IMR-90 (cell line): ENCODE results near the gene MYEOV. TPM values are rescaled to one million over a fixed set of nuclear protein-coding genes. Genes with fewer than 3 reads are reported as not detected.

Experiments
- ATAC-seq: fragments of 200-7000 bp; cut with Tn5 transposase; 2 replicates; pipeline ENCODE4 v1.9.1; 2020; ENCODE audit warnings: low read depth, mild to moderate bottlenecking, moderate library complexity
- BruUV-seq: library from RNA; stranded (reverse); fragments of 400-500 nt; replicated peaks from 2 replicates; lab custom pipeline; 2021; lab: Mats Ljungman, UMichigan
- CTCF ChIA-PET: fragments of 300-600 bp; formaldehyde crosslinking; extraction: SDS; loops from one replicate; lab custom pipeline; 2021; ENCODE audit warnings: antibody characterized with exemption; lab: Yijun Ruan, JAX
- POLR2A ChIA-PET: fragments of 300-600 bp; sonication (Branson Sonifier 250); formaldehyde crosslinking; loops from one replicate; lab custom pipeline; 2022; ENCODE audit warnings: antibody characterized with exemption; ENCODE audit not compliant: unreplicated experiment; lab: Charles Lee
- DNase-seq: peaks from one replicate; pipeline ENCODE4 v3.0.0; 2013
- H2AFZ ChIP-seq: replicated peaks from 2 replicates; pipeline ENCODE3; 2013; ENCODE audit warnings: low read length, mild to moderate bottlenecking; ENCODE audit not compliant: poor library complexity
- H2AK5ac ChIP-seq: 2 replicates; pipeline ENCODE4 v1.6.1; 2013; ENCODE audit warnings: low read depth, low read length, inconsistent platforms
- H2AK9ac ChIP-seq: replicated peaks from 2 replicates; pipeline ENCODE3; 2013; ENCODE audit warnings: mild to moderate bottlenecking, low read depth, low read length, moderate library complexity; ENCODE audit not compliant: poor library complexity
- H2BK120ac ChIP-seq: 2 replicates; pipeline ENCODE4 v1.6.1; 2013; ENCODE audit warnings: low read depth, low read length, inconsistent platforms
- H2BK15ac ChIP-seq: 3 replicates; pipeline ENCODE4 v1.6.1; 2013; ENCODE audit warnings: low read depth, low read length, inconsistent platforms
- H2BK20ac ChIP-seq: 2 replicates; pipeline ENCODE4 v1.6.1; 2013; ENCODE audit warnings: low read depth, mild to moderate bottlenecking, inconsistent platforms, low read length, moderate library complexity
- H2BK5ac ChIP-seq: 2 replicates; pipeline ENCODE4 v1.6.1; 2013; ENCODE audit warnings: mild to moderate bottlenecking, low read depth, low read length, inconsistent platforms; ENCODE audit not compliant: poor library complexity, severe bottlenecking
- H3K14ac ChIP-seq: replicated peaks from 2 replicates; pipeline ENCODE4 v1.6.1; 2013; ENCODE audit warnings: low read depth, low read length, inconsistent platforms
- H3K18ac ChIP-seq: 2 replicates; pipeline ENCODE4 v1.6.1; 2013; ENCODE audit warnings: low read depth, low read length, control low read depth
- H3K23ac ChIP-seq: 2 replicates; pipeline ENCODE4 v1.6.1; 2013; ENCODE audit warnings: low read depth, low read length, inconsistent platforms
- H3K27ac ChIP-seq: 2 replicates; pipeline ENCODE4 v1.5.1; 2013; ENCODE audit warnings: mild to moderate bottlenecking, control low read depth, low read length; ENCODE audit not compliant: insufficient read depth
- H3K27me3 ChIP-seq: 2 replicates; pipeline ENCODE4 v1.6.1; 2013; ENCODE audit warnings: low read length; ENCODE audit not compliant: control insufficient read depth, insufficient read depth
- H3K36me3 ChIP-seq: 2 replicates; pipeline ENCODE4 v1.6.1; 2013; ENCODE audit warnings: low read length, mixed read lengths; ENCODE audit not compliant: control insufficient read depth, insufficient read depth
- H3K4ac ChIP-seq: 2 replicates; pipeline ENCODE4 v1.6.1; 2013; ENCODE audit warnings: low read depth, low read length, inconsistent platforms
- H3K4me1 ChIP-seq: 2 replicates; pipeline ENCODE4 v1.6.1; 2013; ENCODE audit warnings: low read length, mixed read lengths; ENCODE audit not compliant: control insufficient read depth, insufficient read depth
- H3K4me2 ChIP-seq: 2 replicates; pipeline ENCODE4 v1.6.1; 2013; ENCODE audit warnings: low read depth, mild to moderate bottlenecking, control low read depth, low read length, moderate library complexity
- H3K4me3 ChIP-seq: 2 replicates; pipeline ENCODE4 v1.5.1; 2013; ENCODE audit warnings: low read depth, mild to moderate bottlenecking, control low read depth, low read length, moderate library complexity; ENCODE audit not compliant: insufficient read depth
- H3K56ac ChIP-seq: 2 replicates; pipeline ENCODE4 v1.6.1; 2013; ENCODE audit warnings: low read length, inconsistent platforms; ENCODE audit not compliant: insufficient read depth; ENCODE audit errors: extremely low read depth
- H3K79me1 ChIP-seq, 2 experiments: 2 replicates each; pipeline ENCODE4 v1.6.1; 2013; ENCODE audit warnings: low read length in 2 of 2, inconsistent platforms in 1 of 2, low read depth in 1 of 2
- H3K9ac ChIP-seq: 2 replicates; pipeline ENCODE4 v1.6.1; 2013; ENCODE audit warnings: low read depth, low read length, control low read depth
- H3K9me1 ChIP-seq: 2 replicates; pipeline ENCODE4 v1.6.1; 2013; ENCODE audit warnings: low read length, inconsistent platforms; ENCODE audit not compliant: insufficient read depth
- H3K9me3 ChIP-seq: 2 replicates; pipeline ENCODE4 v1.6.1; 2013; ENCODE audit warnings: low read length; ENCODE audit not compliant: control insufficient read depth, insufficient read depth
- H4K20me1 ChIP-seq: 2 replicates; pipeline ENCODE4 v1.6.1; 2013; ENCODE audit warnings: low read length, inconsistent platforms; ENCODE audit not compliant: insufficient read depth
- H4K5ac ChIP-seq: 2 replicates; pipeline ENCODE4 v1.6.1; 2013; ENCODE audit warnings: mild to moderate bottlenecking, low read depth, low read length, control low read depth
- H4K8ac ChIP-seq, 2 experiments: 2 replicates each; pipeline ENCODE4 v1.6.1; 2013; ENCODE audit warnings: low read depth in 2 of 2, low read length in 2 of 2, control low read depth in 1 of 2, inconsistent platforms in 1 of 2
- H4K91ac ChIP-seq: 2 replicates; pipeline ENCODE4 v1.6.1; 2013; ENCODE audit warnings: low read depth, low read length, inconsistent platforms; ENCODE audit not compliant: insufficient read depth
- BHLHE40 ChIP-seq: fragments of 150-350 bp; IDR thresholded peaks from 2 replicates; pipeline ENCODE4 v1.6.1; 2016; ENCODE audit warnings: mild to moderate bottlenecking, low read depth, low read length
- CEBPB ChIP-seq: IDR thresholded peaks from 2 replicates; pipeline ENCODE4 v1.6.1; 2012; ENCODE audit warnings: low read depth, low read length, improper control_type of control experiment
- CTCF ChIP-seq: conservative IDR thresholded peaks from 2 replicates; pipeline ENCODE4 v1.5.1; 2012; ENCODE audit warnings: mild to moderate bottlenecking, low read depth, low read length, improper control_type of control experiment
- ELK1 ChIP-seq: fragments of 150-350 bp; IDR thresholded peaks from 2 replicates; pipeline ENCODE4 v1.6.1; 2016; ENCODE audit warnings: low read depth, mild to moderate bottlenecking, low read length, moderate library complexity, borderline replicate concordance
- FOS ChIP-seq: fragments of 150-350 bp; IDR thresholded peaks from 2 replicates; pipeline ENCODE4 v1.6.1; 2016; ENCODE audit warnings: low read depth, low read length
- MAFK ChIP-seq: IDR thresholded peaks from 2 replicates; pipeline ENCODE4 v1.6.1; 2012; ENCODE audit warnings: low read depth, low read length, improper control_type of control experiment
- MXI1 ChIP-seq: IDR thresholded peaks from 2 replicates; pipeline ENCODE4 v1.6.1; 2012; ENCODE audit warnings: low read depth, mild to moderate bottlenecking, low read length, moderate library complexity, borderline replicate concordance
- NFE2L2 ChIP-seq: fragments of 150-350 bp; IDR thresholded peaks from 2 replicates; pipeline ENCODE4 v1.6.1; 2016; ENCODE audit warnings: low read depth, mild to moderate bottlenecking, low read length
- POLR2A ChIP-seq: IDR thresholded peaks from 2 replicates; pipeline ENCODE4 v1.6.1; 2012; ENCODE audit warnings: mild to moderate bottlenecking, low read depth, low read length
- RAD21 ChIP-seq: IDR thresholded peaks from 2 replicates; pipeline ENCODE4 v1.6.1; 2012; ENCODE audit warnings: low read length, improper control_type of control experiment
- RFX5 ChIP-seq: IDR thresholded peaks from 2 replicates; pipeline ENCODE4 v1.8.0; 2012; ENCODE audit warnings: low read depth, mild to moderate bottlenecking, low read length, moderate library complexity
- SMC3 ChIP-seq: fragments of 150-350 bp; IDR thresholded peaks from 2 replicates; pipeline ENCODE4 v1.6.1; 2016; ENCODE audit warnings: low read depth, mild to moderate bottlenecking, antibody characterized with exemption, low read length, moderate library complexity
- USF2 ChIP-seq: fragments of 150-350 bp; IDR thresholded peaks from 2 replicates; pipeline ENCODE4 v1.6.1; 2017; ENCODE audit warnings: mild to moderate bottlenecking, antibody characterized with exemption, low read length, low read depth
- WGBS, 2 experiments: methylation state at CpG; one replicate each; pipeline versions ENCODE4 v1.1.5 to v1.1.7; 2013; ENCODE audit warnings: missing lambda C conversion rate in 2 of 2; ENCODE audit not compliant: insufficient read length in 1 of 2; ENCODE audit errors: extremely low coverage in 2 of 2; 5-methylcytosine and 5-hydroxymethylcytosine counted together
- dilution Hi-C: fragments of 300-500 bp; cut with HindIII; formaldehyde crosslinking; loops from one replicate; pipeline ENCODE4 v1.14.3; 2018; ENCODE audit warnings: low sequenced_read_pairs; ENCODE audit not compliant: unreplicated experiment
- in situ Hi-C: fragments of 300-500 bp; cut with MboI; formaldehyde crosslinking; loops from 3 replicates; pipeline ENCODE4 v1.14.3; 2019; ENCODE audit warnings: low sequenced_read_pairs, inconsistent platforms, mixed read lengths
- intact Hi-C: fragments of 100-400 bp; cut with micrococcal nuclease; formaldehyde crosslinking; loops from 2 replicates; pipeline ENCODE4 v1.10.0; 2022
- polyA plus RNA-seq, 3 experiments: library from polyadenylated mRNA; depleted of rRNA; stranded (reverse); fragments of >200 nt; gene quantifications; 2 replicates each; pipeline ENCODE4 v1.2.3, GENCODE V29; 2012; ENCODE audit warnings: low replicate concordance in 1 of 3
- total RNA-seq: library from RNA; depleted of rRNA; stranded (reverse); fragments of >200 nt; gene quantifications from 2 replicates; pipeline ENCODE4 v1.2.3, GENCODE V29; 2012

The MYEOV gene
- total and polyA plus RNA-seq, 2 of the 4 experiments (the other 2 are of a cell fraction): 5.8 to 6.8 TPM

- intact Hi-C loops (no loop called here), dilution Hi-C loops (no loop called here), in situ Hi-C loops (no loop called here)
- no peak overlapping the region for H2BK120ac ChIP-seq
- CTCF ChIA-PET: no interaction called here
- no peaks in the 10 kb centered on the region for H3K4me1 ChIP-seq
- H3K4me3 ChIP-seq: no peak overlapping the region
- no peaks in the 10 kb centered on the region for H3K36me3 ChIP-seq
- WGBS, 2 experiments: 71% methylated on average over 5 of the region's 8 CpGs; no CpG with 5 or more reads in 1 of the 2 experiments
- H3K79me1 ChIP-seq: no peaks in the 10 kb centered on the region
- H3K27ac ChIP-seq: no peak overlapping the region
- no peak overlapping the region for H3K23ac ChIP-seq
- H3K4ac ChIP-seq: no peak overlapping the region
- H3K27me3 ChIP-seq: peaks cover 63% of the 10 kb centered on the region
- DNase-seq: no peak
- no peaks in the 10 kb centered on the region for H3K9me1 ChIP-seq
- no peak overlapping the region for H3K56ac ChIP-seq
- no peak for ATAC-seq
- H4K8ac ChIP-seq: no peak overlapping the region
- no TSS peak for BruUV-seq
- TF ChIP-seq RAD21 (no peak), POLR2A (no peak), CEBPB (no peak), BHLHE40 (no peak), ELK1 (no peak), FOS (no peak), CTCF (no peak), MXI1 (no peak), USF2 (no peak), SMC3 (no peak), MAFK (no peak), NFE2L2 (no peak), RFX5 (no peak)
- H2BK15ac ChIP-seq: no peak overlapping the region
- H3K9ac ChIP-seq: no peak overlapping the region
- H2AFZ ChIP-seq: no peak overlapping the region
- no peak overlapping the region for H3K4me2 ChIP-seq
- no peak overlapping the region for H3K18ac ChIP-seq
- H4K20me1 ChIP-seq: no peaks in the 10 kb centered on the region
- no peak overlapping the region for H3K14ac ChIP-seq
- H2AK9ac ChIP-seq: no peak overlapping the region
- H4K5ac ChIP-seq: no peak overlapping the region
- H2BK5ac ChIP-seq: no peak overlapping the region
- H4K91ac ChIP-seq: no peak overlapping the region
- H3K9me3 ChIP-seq: peaks cover 6% of the 10 kb centered on the region
- no peak overlapping the region for H2AK5ac ChIP-seq
- POLR2A ChIA-PET: no interaction called here
- no peak overlapping the region for H2BK20ac ChIP-seq
Measured at GRCh38 chr11:69274531-69275016, 19.4 kb upstream of the MYEOV start.
